Uterus (tissue), 2 donors: ENCODE data around the gene CNOT6L.

ENCODE experiments used
- POLR2A ChIP-seq, 2 donors: fragments of 450-650 bp; IDR thresholded peaks; one replicate each; pipeline ENCODE4 v1.6.1; 2016; ENCODE audit warnings: antibody characterized with exemption in 2 of 2, mild to moderate bottlenecking in 1 of 2, moderate library complexity in 1 of 2
- TF ChIP-seq, protein P1 (sequence below), 4 experiments: fragments of 200-600 bp in 2 of 4; fragments of 450-650 bp in 2 of 4; sonication (generic) in 2 of 4; IDR thresholded peaks; one replicate each; pipeline ENCODE4 v1.5.1; 2016 to 2019; ENCODE audit warnings: antibody characterized with exemption in 4 of 4, mild to moderate bottlenecking in 2 of 4, moderate library complexity in 1 of 4

DNA sequence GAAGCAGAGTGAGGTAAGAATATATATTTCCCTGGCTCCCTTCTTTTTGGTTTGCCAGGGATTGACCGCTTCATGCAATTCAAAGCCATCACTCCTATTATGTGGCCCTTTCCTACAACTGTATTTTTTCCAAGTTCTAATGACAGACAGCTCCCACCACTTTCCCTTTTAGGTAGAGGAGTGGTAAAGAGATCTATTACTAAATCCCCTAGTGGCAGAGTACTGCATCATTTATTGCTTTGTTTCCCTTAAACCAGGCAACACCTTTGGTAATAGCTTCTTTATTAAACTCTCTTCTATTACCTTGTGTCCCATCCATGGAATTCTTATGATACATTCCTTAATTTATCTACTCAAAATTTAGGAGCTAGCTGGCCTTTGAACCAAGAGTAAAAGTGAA is 90.7 kb downstream of the CNOT6L start:
- TF ChIP-seq, protein P1, sequence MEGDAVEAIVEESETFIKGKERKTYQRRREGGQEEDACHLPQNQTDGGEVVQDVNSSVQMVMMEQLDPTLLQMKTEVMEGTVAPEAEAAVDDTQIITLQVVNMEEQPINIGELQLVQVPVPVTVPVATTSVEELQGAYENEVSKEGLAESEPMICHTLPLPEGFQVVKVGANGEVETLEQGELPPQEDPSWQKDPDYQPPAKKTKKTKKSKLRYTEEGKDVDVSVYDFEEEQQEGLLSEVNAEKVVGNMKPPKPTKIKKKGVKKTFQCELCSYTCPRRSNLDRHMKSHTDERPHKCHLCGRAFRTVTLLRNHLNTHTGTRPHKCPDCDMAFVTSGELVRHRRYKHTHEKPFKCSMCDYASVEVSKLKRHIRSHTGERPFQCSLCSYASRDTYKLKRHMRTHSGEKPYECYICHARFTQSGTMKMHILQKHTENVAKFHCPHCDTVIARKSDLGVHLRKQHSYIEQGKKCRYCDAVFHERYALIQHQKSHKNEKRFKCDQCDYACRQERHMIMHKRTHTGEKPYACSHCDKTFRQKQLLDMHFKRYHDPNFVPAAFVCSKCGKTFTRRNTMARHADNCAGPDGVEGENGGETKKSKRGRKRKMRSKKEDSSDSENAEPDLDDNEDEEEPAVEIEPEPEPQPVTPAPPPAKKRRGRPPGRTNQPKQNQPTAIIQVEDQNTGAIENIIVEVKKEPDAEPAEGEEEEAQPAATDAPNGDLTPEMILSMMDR (IDR thresholded peaks at IDR 0.05) = no peak
- no peak for TF ChIP-seq POLR2A (IDR thresholded peaks at IDR 0.05)
